HG02981 (cell line): ENCODE results near the gene TENT4A.

ENCODE experiments used
- ATAC-seq: cut with Tn5 transposase; IDR thresholded peaks from one replicate; pipeline ENCODE4 v1.9.1; 2021; ENCODE audit warnings: mild to moderate bottlenecking, moderate library complexity; ENCODE audit not compliant: unreplicated experiment

TENT4A gene

GRCh38 chr5:6700074-6700684, 13.1 kb upstream of the TENT4A start:
- no peak for ATAC-seq

- no peak for ATAC-seq
Measured at GRCh38 chr5:6700685-6701355, 12.4 kb upstream of the TENT4A start.

GRCh38 chr5:6701491-6701890, 11.7 kb upstream of the TENT4A start:
- no peak for ATAC-seq

GRCh38 chr5:6702633-6703032, 10.6 kb upstream of the TENT4A start:
- no peak for ATAC-seq

- no peak for ATAC-seq
Measured at GRCh38 chr5:6703806-6704205, 9.4 kb upstream of the TENT4A start.

GRCh38 chr5:6704361-6704851, 8.8 kb upstream of the TENT4A start:
- no peak for ATAC-seq

- no peak for ATAC-seq
Measured at GRCh38 chr5:6705088-6705487, 8.1 kb upstream of the TENT4A start.

- ATAC-seq = no peak
Measured at GRCh38 chr5:6705959-6706358, 7.3 kb upstream of the TENT4A start.

- ATAC-seq = no peak
Measured at GRCh38 chr5:6707852-6708251, 5.4 kb upstream of the TENT4A start.

- no peak for ATAC-seq
Measured at GRCh38 chr5:6708814-6709213, 4.4 kb upstream of the TENT4A start.

GRCh38 chr5:6710070-6710469, 3.2 kb upstream of the TENT4A start:
- no peak for ATAC-seq

- no peak for ATAC-seq
Measured at GRCh38 chr5:6710551-6711318, 2.5 kb upstream of the TENT4A start.

GRCh38 chr5:6711409-6712141, 1.7 kb upstream of the TENT4A start:
- peak; percentile 25 for ATAC-seq

- ATAC-seq = peak; percentile 11
Measured at GRCh38 chr5:6712142-6712576, 1.1 kb upstream of the TENT4A start.

GRCh38 chr5:6712577-6713273, 507 bp upstream of the TENT4A start:
- peak; percentile 64 for ATAC-seq

- no peak for ATAC-seq
Measured at GRCh38 chr5:6714226-6715041, 1.2 kb downstream of the TENT4A start.

GRCh38 chr5:6715271-6715670, 2.0 kb downstream of the TENT4A start:
- ATAC-seq = no peak

- no peak for ATAC-seq
Measured at GRCh38 chr5:6715758-6716628, 2.8 kb downstream of the TENT4A start.
